ENCODE data around the gene XPO5. TPM values are rescaled to one million over a fixed set of nuclear protein-coding genes. Genes with fewer than 3 reads are reported as not detected.
"Not testable (repeated sequence)": the region's sequence is repeated elsewhere in the genome, so short reads cannot be mapped to it uniquely, and the experiment has no call there.

Gene XPO5
- total RNA-seq, 1 donor: 66.2 TPM

- no peak overlapping the region for H2AFZ ChIP-seq (ENCODE audit: low read length)
- peaks cover 60% of the 10 kb centered on the region for H3K36me3 ChIP-seq (ENCODE audit: insufficient read depth, low read length)
- H3K79me2 ChIP-seq (ENCODE audit: insufficient read depth, low read length): no peaks in the 10 kb centered on the region
- no peaks in the 10 kb centered on the region for H3K27me3 ChIP-seq (ENCODE audit: insufficient read depth, low read length)
- peak overlapping the region; percentile 9 for H3K4me2 ChIP-seq (ENCODE audit: insufficient read depth, low read length)
- no peaks in the 10 kb centered on the region for H4K20me1 ChIP-seq (ENCODE audit: insufficient read depth, low read length)
- peak overlapping the region; percentile 59 for H3K27ac ChIP-seq (ENCODE audit: low read depth, low read length)
- TF ChIP-seq, protein P1, sequence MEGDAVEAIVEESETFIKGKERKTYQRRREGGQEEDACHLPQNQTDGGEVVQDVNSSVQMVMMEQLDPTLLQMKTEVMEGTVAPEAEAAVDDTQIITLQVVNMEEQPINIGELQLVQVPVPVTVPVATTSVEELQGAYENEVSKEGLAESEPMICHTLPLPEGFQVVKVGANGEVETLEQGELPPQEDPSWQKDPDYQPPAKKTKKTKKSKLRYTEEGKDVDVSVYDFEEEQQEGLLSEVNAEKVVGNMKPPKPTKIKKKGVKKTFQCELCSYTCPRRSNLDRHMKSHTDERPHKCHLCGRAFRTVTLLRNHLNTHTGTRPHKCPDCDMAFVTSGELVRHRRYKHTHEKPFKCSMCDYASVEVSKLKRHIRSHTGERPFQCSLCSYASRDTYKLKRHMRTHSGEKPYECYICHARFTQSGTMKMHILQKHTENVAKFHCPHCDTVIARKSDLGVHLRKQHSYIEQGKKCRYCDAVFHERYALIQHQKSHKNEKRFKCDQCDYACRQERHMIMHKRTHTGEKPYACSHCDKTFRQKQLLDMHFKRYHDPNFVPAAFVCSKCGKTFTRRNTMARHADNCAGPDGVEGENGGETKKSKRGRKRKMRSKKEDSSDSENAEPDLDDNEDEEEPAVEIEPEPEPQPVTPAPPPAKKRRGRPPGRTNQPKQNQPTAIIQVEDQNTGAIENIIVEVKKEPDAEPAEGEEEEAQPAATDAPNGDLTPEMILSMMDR (IDR thresholded peaks at IDR 0.05; ENCODE audit: extremely low read depth, low read depth, low read length): no peak
- no peaks in the 10 kb centered on the region for H3K9me3 ChIP-seq (ENCODE audit: low read depth, low read length)
- H3K4me1 ChIP-seq (ENCODE audit: insufficient read depth, low read length): peaks cover 12% of the 10 kb centered on the region
- peak; percentile 55 for DNase-seq (ENCODE audit: insufficient read length, low spot score, missing footprints)
- no peak overlapping the region for H3K4me3 ChIP-seq (ENCODE audit: insufficient read depth, low read length)
These were observed 28.3 kb upstream of the XPO5 start for GRCh38 chr6:43604174-43604573.

DNA sequence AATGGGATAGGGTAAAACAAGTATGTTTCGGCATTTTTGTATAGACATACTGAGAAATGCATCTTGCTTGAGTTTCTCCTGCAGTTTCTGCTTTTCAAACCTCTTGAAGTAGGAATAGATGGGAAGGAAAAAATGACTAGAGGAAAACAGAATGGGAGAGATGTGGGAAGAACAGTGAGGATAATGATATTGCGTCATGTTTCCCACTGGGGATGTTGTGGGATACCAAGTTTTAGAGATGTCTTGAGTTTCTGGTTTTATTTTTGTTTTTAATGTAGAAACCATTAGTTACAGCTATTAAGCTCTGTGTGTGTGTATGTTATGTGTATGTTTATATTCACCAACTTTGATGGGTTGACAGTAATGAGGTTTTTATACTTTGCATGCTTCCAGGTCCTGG is 24.8 kb upstream of the XPO5 start:
- H3K27ac ChIP-seq (ENCODE audit: low read depth, low read length): no peak overlapping the region
- no peak overlapping the region for H3K4me3 ChIP-seq (ENCODE audit: insufficient read depth, low read length)
- peaks cover 7% of the 10 kb centered on the region for H3K4me1 ChIP-seq (ENCODE audit: insufficient read depth, low read length)
- DNase-seq (ENCODE audit: insufficient read length, low spot score, missing footprints): no peak
- no peaks in the 10 kb centered on the region for H4K20me1 ChIP-seq (ENCODE audit: insufficient read depth, low read length)
- peaks cover 65% of the 10 kb centered on the region for H3K36me3 ChIP-seq (ENCODE audit: insufficient read depth, low read length)
- H3K4me2 ChIP-seq (ENCODE audit: insufficient read depth, low read length): no peak overlapping the region
- peaks cover 2% of the 10 kb centered on the region for H3K79me2 ChIP-seq (ENCODE audit: insufficient read depth, low read length)
- no peaks in the 10 kb centered on the region for H3K27me3 ChIP-seq (ENCODE audit: insufficient read depth, low read length)
- H3K9me3 ChIP-seq (ENCODE audit: low read depth, low read length): no peaks in the 10 kb centered on the region
- H2AFZ ChIP-seq (ENCODE audit: low read length): no peak overlapping the region
- TF ChIP-seq, protein P1 (IDR thresholded peaks at IDR 0.05; ENCODE audit: extremely low read depth, low read depth, low read length): no peak

DNA sequence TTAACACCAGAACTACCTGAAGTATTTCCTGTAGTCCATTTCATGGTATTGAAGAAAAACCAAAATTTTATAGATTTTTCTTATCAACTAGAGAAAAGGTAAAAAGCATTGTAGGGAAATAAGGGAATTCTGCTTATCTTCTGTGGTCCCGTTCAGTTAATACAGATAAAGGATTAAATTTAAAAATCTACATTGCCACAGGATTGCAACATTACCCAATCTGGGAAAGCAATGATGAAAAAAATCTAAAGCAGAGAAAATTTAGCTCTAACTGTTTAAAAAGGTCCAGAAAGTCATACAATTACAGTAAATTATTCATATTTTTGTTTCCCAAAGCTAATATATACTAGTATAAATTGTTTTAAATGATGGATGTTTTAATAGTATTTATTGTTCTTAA is 18.1 kb upstream of the XPO5 start:
- TF ChIP-seq, protein P1 (IDR thresholded peaks at IDR 0.05; ENCODE audit: extremely low read depth, low read depth, low read length): no peak
- H3K9me3 ChIP-seq (ENCODE audit: low read depth, low read length): no peaks in the 10 kb centered on the region
- H3K27me3 ChIP-seq (ENCODE audit: insufficient read depth, low read length): no peaks in the 10 kb centered on the region
- peaks cover 55% of the 10 kb centered on the region for H3K36me3 ChIP-seq (ENCODE audit: insufficient read depth, low read length)
- H3K4me1 ChIP-seq (ENCODE audit: insufficient read depth, low read length): no peaks in the 10 kb centered on the region
- peaks cover 28% of the 10 kb centered on the region for H3K79me2 ChIP-seq (ENCODE audit: insufficient read depth, low read length)
- no peak overlapping the region for H3K27ac ChIP-seq (ENCODE audit: low read depth, low read length)
- H3K4me3 ChIP-seq (ENCODE audit: insufficient read depth, low read length): no peak overlapping the region
- no peaks in the 10 kb centered on the region for H4K20me1 ChIP-seq (ENCODE audit: insufficient read depth, low read length)
- no peak for DNase-seq (ENCODE audit: insufficient read length, low spot score, missing footprints)
- no peak overlapping the region for H2AFZ ChIP-seq (ENCODE audit: low read length)
- H3K4me2 ChIP-seq (ENCODE audit: insufficient read depth, low read length): no peak overlapping the region

DNA sequence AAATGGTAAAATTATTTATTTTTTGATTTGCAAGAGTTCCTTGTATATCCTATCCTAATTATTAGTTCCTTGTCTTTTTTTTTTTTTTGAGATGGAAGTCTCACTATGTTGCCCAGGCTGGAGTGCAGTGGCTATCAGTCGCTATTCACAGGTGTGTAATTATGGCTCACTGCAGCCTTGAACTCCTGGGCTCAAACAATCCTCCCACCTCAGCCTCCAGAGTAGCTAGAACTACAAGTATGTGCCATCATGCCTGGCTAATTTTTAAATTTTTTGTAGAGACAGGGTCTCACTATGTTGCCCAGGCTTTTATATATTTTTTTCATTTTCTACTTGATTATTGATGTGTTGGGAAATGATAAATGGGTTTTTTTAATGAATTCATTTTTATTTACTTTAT is 13.7 kb upstream of the XPO5 start:
- not testable (repeated sequence) for H3K4me2 ChIP-seq (ENCODE audit: insufficient read depth, low read length); DNase-seq (ENCODE audit: insufficient read length, low spot score, missing footprints); H4K20me1 ChIP-seq (ENCODE audit: insufficient read depth, low read length); H3K4me3 ChIP-seq (ENCODE audit: insufficient read depth, low read length); H3K9me3 ChIP-seq (ENCODE audit: low read depth, low read length); H2AFZ ChIP-seq (ENCODE audit: low read length); H3K27me3 ChIP-seq (ENCODE audit: insufficient read depth, low read length); H3K27ac ChIP-seq (ENCODE audit: low read depth, low read length)
- Histone ChIP-seq H3K36me3 (ENCODE audit: insufficient read depth, low read length) (peaks cover 72% of the 10 kb centered on the region), H3K4me1 (ENCODE audit: insufficient read depth, low read length) (peaks cover 11% of the 10 kb centered on the region), H3K79me2 (ENCODE audit: insufficient read depth, low read length) (peaks cover 42% of the 10 kb centered on the region)

Measured in osteoblast (primary cell).